Right hindlimb (tissue), 1 donor: ENCODE data around the gene UQCRQ.
"Not testable (repeated sequence)": the region's sequence is repeated elsewhere in the genome, so short reads cannot be mapped to it uniquely, and the experiment has no call there.

Experiments used
- DNase-seq: peaks from one replicate; pipeline ENCODE4 v3.0.0-alpha.2; 2018

Gene UQCRQ

DNA sequence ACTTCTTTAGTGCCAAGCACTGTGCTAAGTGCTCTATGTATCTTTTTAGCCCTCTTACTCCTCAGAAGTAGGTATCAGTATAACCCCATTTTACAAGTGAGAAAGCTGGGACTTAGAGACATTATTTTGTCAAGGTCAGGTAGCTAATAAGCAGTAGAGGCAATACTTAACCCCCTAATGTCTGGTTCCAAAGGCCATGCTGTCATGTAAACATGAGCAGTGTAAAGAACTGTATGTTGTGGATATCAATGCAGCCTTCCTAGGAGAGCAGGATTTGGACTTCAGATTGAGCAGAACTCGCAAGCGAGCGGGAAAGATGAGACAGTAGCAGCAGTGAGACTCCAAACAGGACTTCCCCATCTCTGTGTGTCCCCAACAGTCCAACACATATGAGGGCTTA, 32.4 kb upstream of the UQCRQ start:
- no peak for DNase-seq

GRCh38 chr5:132836852-132837251, 29.6 kb upstream of the UQCRQ start:
- DNase-seq, result no peak

- DNase-seq, result no peak
Measured at GRCh38 chr5:132837868-132838267, 28.6 kb upstream of the UQCRQ start.

- DNase-seq, result no peak
Measured at GRCh38 chr5:132838516-132839282, 27.7 kb upstream of the UQCRQ start.

DNA sequence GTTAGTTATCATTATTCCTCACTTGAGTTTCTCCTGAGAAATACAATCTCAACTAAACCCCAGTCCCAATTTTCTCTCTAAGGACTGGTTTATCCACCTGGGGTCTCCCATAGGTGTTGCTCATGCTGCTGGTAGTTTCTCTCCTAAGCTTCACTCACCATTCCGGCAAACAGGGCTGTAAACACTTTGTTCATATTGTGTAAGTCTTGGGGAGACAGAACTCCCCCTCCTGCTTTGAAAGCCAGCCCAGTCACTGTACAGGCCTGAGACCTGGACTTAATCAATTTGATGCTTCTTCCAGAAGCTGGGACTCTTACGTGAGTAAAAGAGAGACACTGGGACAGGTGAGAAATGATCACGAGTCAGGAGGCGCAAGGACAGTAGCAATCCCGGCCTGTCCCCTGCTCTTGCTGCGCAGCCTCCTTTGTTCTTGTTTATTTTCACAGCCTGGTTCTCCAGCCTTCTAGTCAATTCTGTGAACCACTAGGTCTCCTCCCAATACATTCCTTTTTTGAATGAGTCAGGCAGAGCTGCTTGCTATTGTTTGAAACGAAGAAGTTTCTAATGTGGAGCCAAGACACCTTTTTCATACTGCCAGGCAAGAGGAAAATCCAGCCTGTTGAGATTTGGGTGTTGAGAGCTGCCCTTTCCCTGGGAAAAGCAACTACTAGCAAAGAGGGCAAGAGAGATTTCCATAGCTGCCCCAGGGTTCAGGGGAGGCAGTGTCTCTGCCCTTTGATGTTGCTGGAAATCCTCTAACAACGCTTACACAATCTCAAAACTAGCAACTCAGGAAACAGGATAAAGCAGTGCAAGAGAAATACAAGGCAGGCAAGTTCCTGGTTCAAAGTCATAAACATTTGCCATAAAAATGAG, 26.8 kb upstream of the UQCRQ start:
- no peak for DNase-seq

DNA sequence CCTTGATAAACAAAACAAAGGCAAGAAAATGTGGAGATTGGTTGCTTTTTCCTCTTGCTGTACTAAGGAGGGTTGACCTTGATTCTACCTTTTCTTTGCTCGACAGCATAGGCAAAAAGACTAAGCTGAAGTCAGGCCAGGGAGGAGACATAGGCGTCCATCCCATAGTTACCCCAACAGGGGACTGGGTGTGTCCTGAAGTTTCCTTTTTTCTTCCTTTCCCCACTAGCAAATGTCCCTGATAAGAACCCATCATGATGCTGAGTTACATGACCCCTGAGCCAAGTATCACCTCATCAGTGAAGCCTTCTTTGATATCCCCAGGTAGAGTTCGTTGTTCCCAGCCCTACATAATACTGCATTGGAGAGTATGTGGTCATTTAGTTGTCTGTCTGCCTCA, 26.1 kb upstream of the UQCRQ start:
- no peak for DNase-seq

DNA sequence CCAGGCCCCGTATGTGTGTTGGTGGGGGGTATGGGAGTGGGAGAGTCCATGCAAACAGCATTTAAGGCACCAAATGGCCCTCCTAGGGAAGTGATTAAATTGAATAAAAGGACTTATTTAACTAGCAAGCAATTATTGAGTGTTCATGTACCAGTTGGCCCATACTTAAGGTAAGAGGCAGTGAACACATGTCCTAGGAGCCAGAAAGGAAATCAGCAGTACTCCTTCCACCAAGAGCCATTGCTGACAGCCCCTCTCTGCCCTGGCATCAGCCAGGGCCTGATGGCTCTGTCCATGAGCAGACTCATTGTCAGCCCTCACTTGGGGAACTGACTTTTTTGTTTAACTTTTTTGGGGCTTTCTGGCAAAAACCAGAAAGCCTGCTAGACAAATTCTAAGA, 25.5 kb upstream of the UQCRQ start:
- DNase-seq, result no peak

GRCh38 chr5:132841305-132841704, 25.1 kb upstream of the UQCRQ start:
- DNase-seq, result no peak

DNA sequence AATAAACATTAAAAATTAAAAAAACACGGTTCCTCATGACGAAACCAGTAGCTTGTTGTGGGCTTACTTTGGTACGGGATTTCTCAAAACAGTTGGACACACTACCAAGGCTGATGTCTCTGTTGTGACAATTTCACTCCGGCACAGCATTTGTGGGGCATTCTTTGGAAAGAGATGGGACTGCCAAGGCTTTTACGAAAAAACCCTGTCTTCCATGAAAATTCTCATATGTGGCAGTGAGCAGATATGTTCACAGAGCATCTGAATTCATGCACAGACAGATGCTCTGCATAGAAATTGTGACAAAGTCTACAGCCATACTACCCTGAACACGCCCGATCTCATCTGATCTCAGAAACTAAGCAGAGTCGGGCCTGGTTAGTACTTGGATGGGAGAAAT, 18.2 kb upstream of the UQCRQ start:
- DNase-seq, result no peak

GRCh38 chr5:132849347-132849746, 17.1 kb upstream of the UQCRQ start:
- DNase-seq, result no peak

DNA sequence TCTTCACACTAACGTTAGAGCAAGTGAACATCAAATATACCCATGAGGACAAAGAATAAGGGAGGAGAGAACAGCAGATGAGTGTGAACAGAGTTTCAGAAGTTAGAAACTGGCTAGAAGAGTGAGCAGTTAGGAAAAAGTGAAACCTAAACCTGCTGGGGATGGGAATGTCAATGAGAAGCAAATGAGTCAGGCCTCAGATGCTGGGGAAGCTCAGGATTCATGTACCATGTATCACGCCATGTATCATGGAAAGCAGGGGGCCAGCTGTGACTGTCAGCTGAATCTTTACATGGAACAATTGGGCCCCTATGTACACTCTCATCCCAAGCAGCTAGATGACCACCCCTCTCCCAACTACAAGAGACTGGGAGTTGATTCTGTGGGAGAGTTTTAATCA, 16.4 kb upstream of the UQCRQ start:
- no peak for DNase-seq

GRCh38 chr5:132853323-132853722, 13.1 kb upstream of the UQCRQ start:
- DNase-seq, result no peak

DNA sequence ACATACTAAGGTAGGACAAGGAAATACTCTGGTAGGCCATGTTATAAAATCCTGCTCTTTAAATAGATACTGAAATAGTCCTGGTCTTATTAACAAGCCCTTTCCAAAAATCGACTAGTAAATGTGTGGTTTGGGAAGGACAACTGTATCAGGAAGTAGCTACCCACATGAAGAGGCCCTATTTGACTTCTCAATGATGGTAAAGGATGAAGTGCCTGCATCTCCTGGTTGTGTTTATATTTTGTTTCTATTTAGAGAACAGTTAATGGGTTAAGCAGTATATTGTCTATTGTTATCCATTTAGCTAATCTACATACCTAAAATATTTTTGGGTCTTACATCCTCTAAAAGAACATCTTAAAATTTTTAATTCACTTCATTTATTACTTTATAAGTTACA, 12.7 kb upstream of the UQCRQ start:
- no peak for DNase-seq

- no peak for DNase-seq
Measured at GRCh38 chr5:132854301-132854700, 12.1 kb upstream of the UQCRQ start.

GRCh38 chr5:132854992-132855391, 11.4 kb upstream of the UQCRQ start:
- DNase-seq, result not testable (repeated sequence)

- no peak for DNase-seq
Measured at GRCh38 chr5:132856011-132856410, 10.4 kb upstream of the UQCRQ start.

DNA sequence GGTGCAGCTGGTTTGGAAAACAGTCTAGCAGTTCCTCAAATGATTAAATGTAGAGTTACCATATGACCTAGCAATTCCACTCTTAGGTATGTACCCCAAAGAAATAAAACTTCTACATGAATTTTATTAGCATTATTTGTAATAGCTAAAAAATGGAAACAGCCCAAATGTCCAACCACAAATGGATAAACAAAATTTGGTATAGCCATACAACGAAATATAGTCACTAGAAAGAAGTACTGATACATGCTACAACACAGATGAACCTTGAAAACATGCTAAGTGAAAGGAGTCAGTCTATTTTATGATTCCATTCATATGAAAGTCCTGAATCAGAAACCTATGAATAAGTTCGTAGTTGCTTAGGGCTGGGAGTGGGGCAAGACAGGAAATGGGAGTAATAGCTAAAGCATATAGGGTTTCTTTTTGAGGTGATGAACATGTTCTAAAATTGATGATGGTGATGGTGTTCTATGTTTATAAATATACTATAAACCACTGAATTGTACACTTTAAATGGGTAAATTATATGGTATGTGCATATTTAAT, 6.5 kb upstream of the UQCRQ start:
- DNase-seq, result no peak

- no peak for DNase-seq
Measured at GRCh38 chr5:132860742-132861141, 5.7 kb upstream of the UQCRQ start.

DNA sequence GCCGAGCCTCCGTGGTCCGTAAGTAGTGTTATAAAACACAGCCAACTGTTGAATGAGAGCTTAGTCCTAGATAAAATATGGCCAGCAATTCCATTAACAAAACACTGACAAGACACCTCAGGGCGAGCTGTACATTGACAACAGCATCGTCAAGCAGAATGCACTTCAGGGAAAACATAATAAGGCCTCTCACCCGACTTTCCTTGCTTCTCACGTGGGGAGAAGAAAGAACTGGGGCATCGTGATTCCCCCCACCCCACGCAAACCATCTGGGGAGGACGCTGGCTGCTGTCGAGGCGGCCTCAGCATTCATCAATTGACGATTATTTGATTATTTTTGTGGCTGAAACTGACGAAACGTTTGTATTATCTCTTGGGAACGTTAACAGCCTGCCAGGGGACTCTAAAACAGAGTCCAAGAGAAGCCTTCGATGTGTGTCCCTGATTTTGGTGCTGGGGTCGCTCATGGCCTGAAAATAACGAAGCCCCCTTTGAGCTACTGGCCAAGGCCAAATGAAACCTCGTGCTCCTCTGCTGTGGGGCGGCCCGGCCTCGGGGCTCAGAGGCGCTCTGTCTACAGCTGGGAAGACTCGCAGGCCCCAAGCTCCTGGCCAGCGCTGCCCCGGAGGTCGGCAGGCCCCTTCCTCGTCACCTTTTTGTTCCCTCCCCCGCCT, 637 bp upstream of the UQCRQ start:
- DNase-seq, result no peak

- no peak for DNase-seq
Measured at GRCh38 chr5:132867046-132867451, 607 bp downstream of the UQCRQ start.

GRCh38 chr5:132868754-132869153, 2.3 kb downstream of the UQCRQ start:
- DNase-seq, result no peak

DNA sequence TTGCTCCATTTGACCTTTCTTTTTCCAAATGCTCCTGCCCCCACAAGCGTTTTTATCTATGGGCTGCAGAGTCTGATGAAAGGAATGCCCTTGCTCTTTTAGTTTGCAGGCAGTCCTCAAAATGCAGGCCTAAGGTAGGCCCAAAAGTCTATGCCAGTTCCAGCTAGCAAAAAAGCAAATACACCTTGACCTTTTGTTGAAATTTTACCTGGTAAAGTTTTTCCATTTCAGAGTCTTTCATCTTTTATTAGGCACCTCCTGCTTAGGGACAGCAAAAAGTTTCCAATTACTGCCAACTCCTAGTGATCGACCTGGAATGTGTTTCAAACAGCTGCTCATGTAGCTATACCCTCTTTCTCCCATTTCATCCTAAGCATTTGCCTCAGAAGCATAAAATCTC, 4.4 kb downstream of the UQCRQ start:
- no peak for DNase-seq
